Mesenteric fat pad (tissue), 1 donor: ENCODE results near the gene RNF10. TPM values are rescaled to one million over a fixed set of nuclear protein-coding genes. Genes with fewer than 3 reads are reported as not detected.
"Not testable (repeated sequence)": the region's sequence is repeated elsewhere in the genome, so short reads cannot be mapped to it uniquely, and the experiment has no call there.

Source experiments
- DNase-seq: peaks from one replicate; pipeline ENCODE4 v3.0.0-alpha.2; 2020; ENCODE audit warnings: low spot score
- long read RNA-seq: library from polyadenylated mRNA; unstranded; transcript quantifications from one replicate; pipeline ENCODE4 v2.0.0, GENCODE V29; 2020
- total RNA-seq: library from RNA; stranded (reverse); fragmentation: NEBNext Ultra II Directional; extraction: Animal tissue kit (Norgen Biotek cat#: 25700); gene quantifications from one replicate; pipeline ENCODE4 v1.2.1, GENCODE V29; 2021
- donor health status: DM: yes; HTN: yes; CAD: no.

The RNF10 gene
- 224 TPM for total RNA-seq
- long read RNA-seq, transcript RNF10-203 (17 exons, 2,671 nt), result minor isoform, 37 of 398 reads
- long read RNA-seq, transcript RNF10-201 (17 exons, 3,825 nt), result major isoform, 225 of 398 reads
- long read RNA-seq, partial matches to known transcripts, result 66 of 398 reads
- long read RNA-seq, other reads (novel, unspliced or antisense), result 66 of 398 reads

DNA sequence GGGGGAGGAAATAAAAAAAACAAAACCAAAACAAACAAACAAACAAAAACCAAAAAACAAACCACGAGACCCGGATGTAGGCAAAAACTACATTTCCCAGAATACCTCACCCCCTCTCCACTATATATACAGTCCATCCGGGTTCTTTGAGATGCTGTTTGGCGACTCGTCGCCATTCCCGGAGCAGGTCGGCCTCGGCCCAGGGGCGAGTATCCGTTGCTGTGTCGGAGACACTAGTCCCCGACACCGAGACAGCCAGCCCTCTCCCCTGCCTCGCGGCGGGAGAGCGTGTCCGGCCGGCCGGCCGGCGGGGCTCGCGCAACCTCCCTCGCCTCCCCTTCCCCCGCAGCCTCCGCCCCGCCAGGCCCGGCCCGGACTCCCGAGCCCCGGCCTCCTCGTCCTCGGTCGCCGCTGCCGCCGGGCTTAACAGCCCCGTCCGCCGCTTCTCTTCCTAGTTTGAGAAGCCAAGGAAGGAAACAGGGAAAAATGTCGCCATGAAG, at the start of gene RNF10:
Gene RNF10, plus strand, starts transcription at position 154 of the 500 bp plus-strand sequence. CDS start 456 bp downstream, outside the sequence.
- DNase-seq, result peak; percentile 90

DNA sequence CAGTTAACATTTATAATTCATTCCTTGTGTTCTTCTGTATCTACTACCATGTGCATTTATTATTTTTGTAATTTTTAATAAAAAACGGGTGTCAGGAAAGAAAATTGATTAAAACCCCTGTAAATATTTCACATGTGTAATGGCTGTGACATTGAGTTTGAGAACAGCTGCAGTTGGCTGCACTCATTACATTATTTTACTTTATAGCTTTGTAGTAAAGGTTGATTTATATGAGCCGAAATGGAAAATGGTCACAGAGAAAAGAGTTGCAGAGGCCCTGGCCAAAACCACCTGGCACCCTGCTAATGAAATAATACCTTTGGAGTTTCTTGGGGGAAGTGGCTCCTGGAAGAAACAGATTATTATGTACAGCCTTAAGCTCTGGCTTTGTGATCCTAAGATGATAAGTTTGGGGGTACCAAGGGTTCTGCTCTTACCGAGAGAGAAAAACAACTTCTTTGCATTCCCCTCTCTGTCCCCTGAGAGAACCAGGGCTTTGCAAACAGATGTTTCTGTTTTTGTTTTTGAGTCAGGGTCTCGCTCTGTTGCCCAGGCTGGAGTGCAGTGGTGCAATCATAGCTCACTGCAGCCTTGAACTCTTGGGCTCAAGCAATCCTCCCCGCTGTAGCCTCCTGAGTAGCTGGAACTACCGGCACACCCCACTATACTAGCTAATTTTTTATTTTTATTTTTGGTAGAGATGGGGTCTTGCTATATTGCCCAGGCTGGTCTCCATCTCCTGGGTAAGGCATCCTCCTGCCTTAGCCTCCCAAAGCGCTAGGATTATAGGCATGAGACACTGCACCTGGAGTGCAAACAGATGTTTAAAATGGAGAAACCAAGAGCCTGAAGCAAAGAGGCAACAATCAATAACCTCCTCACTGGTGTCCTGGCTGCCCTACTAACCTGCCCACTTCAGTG, 47.9 kb upstream of the RNF10 start:
- DNase-seq, result no peak

DNA sequence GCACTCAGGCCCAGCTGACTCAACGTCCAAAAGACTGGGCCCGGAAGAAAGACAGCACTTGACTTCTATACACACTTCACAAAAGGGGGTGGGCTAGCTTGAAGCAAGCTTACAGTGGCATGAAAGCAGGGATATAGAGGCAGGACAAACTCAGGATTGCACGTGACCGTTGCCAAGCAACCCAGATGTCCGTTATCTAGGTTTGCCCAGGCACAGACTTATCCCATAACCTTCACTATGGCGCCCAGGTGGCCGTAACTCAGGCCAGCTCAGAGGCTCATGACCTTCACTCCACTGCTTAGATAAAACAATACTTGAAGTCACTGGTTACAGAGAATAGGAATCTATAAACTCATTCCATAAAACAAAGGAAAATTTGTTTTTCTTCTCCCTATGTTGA, 46.6 kb upstream of the RNF10 start:
- not testable (repeated sequence) for DNase-seq

DNA sequence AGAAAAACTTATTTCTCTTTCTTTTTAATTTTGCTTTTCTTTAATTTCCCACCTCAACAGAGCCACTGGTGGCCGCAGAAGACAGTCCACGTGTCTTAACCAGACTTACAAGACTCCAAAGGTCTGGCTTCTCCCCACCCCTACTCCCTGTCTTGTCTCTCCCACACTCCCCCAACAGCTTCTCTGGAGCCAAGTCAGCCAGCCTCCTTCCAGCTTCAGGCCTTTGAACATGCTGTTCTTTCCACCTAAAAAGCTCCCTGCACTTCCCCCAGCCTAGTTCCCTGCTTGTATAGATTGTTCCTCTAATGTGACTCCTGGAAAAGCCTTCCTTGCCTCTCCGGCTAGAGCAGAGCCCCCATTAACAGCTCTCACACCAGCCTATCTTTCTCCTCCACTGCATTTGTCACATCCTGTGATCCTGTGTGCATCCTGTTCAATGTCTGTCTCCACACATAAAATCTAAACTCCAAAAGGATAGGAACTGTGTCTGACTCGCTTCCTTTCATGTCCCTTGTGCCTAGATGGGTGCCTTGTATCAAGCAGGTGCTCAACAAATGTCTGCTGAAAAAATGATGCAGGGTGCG, 46.0 kb upstream of the RNF10 start:
- DNase-seq, result no peak

DNA sequence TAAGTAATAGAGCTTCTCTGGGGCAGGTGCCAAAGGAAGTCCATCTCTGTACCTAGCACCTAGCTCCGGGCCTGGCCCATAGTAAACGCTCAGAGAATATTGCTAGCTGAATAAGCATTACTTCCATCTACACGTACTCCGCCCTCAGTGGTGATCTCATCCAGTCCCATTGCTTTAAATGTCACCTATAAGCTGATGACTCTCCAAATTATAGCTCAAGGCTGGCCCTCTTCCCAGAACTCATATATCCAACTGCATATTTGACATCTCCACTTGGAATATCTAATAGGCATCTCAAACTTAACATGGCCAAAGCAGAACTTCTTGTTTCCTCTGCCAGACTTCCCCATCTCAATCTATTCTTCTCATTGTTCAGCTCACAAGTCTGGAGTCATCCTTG, 45.1 kb upstream of the RNF10 start:
- no peak for DNase-seq

DNA sequence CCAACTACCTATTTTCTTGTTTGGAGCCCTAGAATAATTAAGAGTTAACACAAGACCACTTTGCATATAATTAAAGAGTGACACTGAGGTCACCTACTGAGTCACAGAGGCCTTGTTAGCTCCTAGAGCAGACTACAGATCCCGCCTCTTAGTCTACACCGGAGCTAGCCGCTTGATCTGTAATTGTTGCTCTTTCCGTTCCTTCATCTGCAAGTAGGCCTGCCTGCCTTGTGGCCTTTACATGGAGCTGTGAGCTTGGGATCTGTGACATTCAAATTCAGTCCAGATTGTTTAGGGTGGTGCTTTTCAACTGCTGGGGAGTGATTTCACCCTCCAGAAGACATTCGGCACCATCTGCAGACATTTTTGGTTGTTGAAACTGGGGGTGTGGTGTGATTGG, 43.8 kb upstream of the RNF10 start:
- no peak for DNase-seq

DNA sequence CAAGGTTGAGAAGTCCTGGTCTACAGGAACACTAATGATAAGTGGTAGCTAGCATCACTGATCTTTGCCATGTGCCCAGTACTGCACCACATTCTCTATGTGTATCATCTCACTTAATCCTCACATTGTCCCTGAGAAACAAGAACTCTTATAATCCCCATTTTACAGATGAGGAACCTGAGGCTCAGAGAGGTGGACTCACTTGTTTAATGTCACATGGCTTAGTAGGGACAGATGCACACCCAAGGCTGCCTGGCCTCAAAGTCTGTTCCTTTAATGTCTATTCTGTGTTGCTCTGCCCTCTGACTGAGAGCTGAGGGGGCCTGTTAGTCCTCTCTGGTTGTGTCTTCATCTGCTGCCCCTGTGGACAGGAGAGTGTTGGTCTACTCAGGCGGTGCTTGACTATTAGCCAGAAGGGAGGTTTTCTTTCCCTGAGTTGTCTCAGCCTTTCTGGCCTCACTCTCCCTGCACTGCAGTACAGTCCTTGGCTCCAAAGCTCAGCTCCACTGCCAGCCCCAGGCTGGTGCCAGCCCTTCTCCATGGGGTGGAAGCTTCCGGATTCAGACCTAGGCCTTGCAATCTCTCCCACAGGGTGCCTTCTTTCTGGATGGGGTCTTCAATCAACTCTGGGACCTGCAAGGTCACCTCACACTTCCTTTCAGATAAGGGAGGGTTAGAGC, 43.2 kb upstream of the RNF10 start:
- DNase-seq, result no peak

DNA sequence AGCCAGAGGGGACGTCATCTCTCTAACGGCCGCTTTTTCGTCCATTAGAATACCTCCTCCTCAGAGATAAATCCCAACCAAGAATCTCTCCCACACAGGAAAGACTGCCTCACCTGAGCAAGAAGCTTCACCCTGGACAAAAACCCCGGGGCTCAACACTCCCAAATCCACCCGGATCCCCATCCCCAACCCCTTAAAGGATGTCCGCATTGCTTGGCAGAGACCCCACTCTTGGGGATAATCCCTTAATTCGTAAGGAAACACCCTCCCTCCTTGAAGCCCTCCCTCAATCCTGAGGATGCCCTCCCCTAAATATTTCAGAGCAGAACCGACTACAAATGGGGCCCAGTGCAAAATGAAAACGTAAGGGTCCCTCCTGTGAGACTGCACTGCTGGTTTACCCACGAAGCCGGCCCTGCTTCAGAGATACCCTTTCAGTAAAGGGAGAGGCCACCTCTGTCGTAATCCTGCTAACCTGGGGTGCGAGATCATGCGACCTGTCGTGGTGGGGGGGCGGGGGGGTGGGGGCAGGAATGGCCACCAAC, 38.9 kb upstream of the RNF10 start:
- DNase-seq, result no peak

DNA sequence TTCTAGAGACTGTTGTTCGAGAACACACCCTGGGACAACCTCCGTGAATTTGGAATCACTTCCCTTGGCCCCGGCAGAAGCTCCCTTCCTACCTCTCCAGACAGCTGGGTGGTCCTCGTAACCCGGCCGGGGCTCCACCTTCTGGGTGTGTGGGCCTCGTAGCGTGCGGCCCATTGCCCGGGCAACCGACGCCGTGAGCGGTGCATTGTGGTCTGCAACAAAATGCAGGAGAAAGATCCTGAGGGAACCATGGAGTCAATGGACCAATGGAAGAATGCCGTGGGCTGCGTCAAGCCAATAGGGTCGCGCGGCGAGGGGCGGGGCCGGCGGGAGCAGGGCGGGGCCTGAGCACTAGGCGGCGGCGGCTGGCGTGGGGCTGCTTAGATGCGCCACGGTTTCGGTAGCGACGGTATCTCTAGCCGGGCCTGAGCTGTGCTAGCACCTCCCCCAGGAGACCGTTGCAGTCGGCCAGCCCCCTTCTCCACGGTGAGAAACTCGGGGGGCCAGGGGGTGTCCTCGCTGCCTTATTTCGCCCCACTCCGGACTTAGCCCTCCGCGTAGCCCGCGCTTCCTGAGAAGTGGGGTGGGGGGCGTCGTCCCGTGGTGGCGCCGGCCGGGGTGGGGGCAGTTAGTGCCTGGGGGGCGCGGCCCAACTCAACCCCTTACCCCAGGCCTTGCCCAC, 38.3 kb upstream of the RNF10 start, which contains the start of gene DYNLL1:
Gene DYNLL1, plus strand, starts transcription at position 383 of the 682 bp plus-strand sequence. CDS start 309 bp downstream, outside the sequence.
- peak; percentile 99 for DNase-seq

DNA sequence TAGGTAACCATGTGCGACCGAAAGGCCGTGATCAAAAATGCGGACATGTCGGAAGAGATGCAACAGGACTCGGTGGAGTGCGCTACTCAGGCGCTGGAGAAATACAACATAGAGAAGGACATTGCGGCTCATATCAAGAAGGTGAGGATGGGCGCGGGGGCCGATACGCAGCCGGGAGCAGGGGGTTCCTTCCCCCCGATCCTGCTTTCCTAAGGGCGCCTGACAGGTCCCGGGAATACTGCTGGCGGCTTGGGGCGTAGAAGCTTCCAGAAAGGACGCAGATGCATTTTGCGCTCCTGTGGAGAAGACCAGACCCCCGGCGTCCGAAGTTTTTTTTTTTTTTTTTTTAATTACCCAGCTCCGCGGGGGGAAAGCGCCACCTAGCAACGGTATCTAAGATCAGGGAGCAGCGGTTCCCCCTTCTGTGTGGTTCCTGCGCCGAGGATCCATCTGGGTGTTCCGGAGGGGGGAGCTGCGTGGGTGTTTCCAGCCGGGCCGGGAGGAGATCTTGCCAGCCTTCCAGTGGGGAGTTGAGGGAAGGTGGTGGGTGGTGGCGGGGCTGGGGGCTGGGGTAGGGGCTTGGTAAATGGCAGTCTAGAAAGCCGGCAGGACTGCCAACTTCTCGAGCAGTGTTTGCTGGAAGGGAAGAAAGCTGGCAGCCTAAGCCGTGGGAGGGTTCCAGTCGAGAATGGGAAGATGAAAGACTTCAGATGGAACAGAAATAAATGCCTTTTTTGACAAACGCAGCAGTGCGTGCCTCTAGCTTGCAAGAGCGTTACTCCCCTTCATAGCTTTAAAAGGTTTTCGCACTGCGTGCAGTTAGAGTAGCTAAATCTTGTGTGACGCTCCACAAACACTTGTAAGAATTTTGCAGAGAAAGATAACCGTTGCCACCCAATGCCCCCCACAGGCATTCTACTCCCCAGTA, 37.5 kb upstream of the RNF10 start:
- no peak for DNase-seq

DNA sequence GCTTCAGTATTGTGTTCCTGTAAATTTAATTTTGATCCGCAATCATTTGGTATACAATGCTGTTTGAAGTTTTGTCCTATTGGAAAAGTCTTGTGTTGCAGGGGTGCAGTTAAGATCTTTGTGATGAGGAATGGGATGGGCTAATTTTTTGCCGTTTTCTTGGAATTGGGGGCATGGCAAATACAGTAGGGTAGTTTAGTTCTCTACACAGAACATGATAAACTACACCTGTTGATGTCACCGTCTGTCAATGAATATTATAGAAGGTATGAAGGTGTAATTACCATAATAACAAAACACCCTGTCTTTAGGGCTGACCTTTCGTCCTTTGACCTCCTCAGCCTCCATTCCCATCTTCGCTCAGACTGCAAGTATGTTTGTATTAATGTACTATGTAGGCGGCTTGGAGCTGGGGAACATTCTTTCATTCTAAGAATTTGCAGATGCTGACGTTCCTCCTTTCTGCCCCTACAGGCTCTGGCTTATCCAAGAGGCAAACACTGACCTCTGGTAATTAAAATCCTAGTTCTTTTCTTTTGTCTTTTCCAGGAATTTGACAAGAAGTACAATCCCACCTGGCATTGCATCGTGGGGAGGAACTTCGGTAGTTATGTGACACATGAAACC, 36.5 kb upstream of the RNF10 start:
- no peak for DNase-seq

DNA sequence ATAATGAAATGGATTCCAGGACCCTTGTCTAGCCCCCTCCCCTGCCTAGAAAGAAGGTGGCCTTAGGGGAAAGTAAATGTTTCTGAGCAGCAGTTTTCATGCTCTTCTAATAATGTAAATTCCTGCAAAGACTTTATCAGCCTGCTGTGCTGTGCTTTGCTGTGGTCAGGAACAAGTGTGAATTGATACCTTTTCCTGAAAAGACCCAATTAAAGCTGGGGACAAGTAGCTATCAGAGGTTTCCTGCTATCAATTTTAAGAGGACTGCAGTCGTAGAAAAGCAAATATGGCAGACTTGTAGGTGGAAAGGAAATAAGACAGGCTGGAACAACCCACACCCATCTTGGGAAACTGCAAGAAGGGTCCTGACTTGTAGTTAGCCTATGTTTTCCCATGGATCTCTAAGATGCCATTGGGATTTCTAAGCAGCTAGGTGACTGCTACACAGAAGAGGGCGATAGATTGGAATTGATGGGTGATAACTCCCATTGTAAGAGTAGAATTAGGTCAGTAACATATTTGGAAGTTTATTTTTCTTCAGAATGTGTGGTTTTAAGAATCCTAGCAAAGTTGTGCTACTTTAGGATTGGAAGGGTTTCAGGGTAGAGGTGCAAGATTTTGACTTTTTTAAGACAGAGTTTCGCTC, 35.2 kb upstream of the RNF10 start:
- DNase-seq, result no peak

DNA sequence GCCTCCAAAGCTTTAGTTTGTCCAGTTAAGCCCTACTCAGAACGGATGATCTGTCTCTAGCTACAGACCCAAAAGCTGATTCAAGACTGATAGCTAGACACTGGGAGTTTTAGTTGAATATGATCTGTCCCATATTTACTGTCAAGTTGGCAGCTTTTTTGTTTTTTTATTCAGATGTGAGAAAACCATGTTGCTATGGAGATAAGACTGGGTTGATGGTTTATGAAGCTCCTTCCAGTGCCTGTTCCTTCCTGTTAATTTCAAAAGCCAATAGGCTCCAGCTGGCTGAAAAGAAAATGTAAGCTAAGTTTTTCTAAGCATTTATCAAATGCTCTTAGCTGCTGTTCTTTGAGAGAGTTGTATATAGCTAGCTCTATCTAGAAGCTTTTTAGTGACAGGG, 33.6 kb upstream of the RNF10 start:
- DNase-seq, result no peak

DNA sequence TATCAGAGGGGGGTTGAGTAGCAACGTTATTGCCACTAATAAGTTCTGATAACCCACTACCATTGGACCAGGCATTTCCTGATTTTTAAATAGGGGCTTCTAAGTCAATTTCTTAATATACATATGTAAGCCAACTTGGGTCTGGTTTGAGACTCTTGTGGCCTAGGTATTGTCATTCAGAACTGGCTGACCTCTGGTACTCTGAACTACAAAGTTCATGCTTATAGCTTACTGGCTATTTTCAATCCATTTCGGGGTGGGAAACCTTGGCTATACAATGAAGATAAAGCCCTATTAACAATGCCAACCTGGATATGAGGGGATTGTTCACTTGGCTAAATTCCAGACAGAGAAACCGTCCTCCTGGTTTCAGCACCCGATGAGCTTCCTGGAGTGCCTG, 29.6 kb upstream of the RNF10 start:
- no peak for DNase-seq

DNA sequence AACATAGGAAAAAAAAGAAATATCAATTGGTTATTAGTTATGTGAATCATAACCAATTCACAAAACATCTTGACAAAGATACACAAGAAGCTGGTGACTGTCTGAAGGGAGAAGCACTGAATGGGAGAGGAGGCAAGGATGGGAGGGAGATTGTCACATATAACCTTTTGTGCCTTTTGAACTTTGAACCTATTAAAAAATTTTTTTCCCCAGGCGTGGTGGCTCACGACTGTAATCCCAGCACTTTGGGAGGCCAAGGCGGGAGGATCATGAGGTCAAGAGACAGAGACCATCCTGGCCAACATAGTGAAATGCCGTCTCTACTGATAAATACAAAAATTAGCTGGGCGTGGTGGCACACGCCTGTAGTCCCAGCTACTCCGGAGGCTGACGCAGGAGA, 25.6 kb upstream of the RNF10 start:
- no peak for DNase-seq

DNA sequence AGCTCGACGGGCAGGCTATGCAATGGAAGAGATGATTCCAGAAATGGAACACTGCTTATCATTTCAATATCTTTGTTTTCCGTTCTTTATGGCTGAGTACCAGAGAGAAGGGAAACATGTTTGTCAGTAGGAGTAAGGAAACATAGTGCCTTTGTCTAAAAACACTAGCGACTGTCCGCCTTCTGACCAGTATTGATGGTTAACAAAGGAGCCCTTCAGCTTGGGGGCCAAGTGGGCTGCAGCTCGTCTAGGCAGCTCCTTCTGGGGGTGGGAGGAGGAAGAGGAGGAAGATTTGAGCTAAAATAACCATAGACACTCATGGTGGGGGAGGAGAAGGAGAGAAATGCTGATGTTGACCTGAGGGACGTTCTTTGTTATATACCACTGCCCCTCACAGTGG, 20.2 kb upstream of the RNF10 start:
- DNase-seq, result no peak

DNA sequence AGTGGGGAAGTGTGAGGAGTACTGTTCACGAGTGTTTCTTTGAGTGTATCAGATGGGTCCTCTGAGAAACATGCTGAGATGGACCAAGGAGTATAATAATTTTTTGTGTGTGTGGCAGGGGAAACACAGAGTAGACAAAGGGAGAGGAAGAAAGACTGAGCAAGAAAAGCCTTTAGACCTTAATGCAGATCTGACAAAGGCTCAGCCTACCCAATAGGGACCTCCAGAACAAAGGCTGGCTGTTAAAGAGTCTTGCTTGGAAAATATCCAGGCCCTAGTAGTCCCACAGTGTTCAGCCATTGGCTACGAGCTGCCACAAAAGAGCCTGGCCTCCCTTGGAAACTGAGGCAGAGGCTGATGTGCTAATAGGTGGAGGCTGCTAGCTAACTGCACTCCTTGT, 18.7 kb upstream of the RNF10 start:
- DNase-seq, result no peak

DNA sequence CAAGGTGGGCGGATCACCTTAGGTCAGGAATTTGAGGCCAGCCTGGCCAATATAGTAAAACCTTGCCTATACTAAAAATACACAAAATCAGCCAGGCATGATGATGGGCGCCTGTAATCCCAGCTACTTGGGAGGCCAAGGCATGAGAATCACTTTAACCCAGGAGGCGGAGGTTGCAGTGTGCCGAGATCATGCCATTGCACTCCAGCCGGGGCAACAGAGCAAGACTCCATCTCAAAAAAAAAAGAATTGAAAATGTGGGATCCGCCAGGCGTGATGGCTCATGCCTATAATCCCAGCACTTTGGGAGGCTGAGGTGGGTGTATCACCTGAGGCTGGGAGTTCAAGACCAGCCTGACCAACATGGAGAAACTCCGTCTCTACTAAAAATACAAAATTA, 14.8 kb upstream of the RNF10 start:
- not testable (repeated sequence) for DNase-seq
